Astrocyte (in vitro differentiated cells and primary cell): ENCODE results near the gene COQ8A.

Experiments used
- EZH2 ChIP-seq: IDR thresholded peaks from 2 replicates; pipeline ENCODE4 v1.6.1; 2012; ENCODE audit warnings: mild to moderate bottlenecking, low read length, inconsistent platforms; ENCODE audit not compliant: insufficient read depth
- TF ChIP-seq, protein P1 (sequence below): IDR thresholded peaks from 2 replicates; pipeline ENCODE4 v1.5.1; 2011; ENCODE audit warnings: low read depth, mild to moderate bottlenecking, inconsistent platforms, low read length, moderate library complexity; ENCODE audit not compliant: insufficient read depth

DNA sequence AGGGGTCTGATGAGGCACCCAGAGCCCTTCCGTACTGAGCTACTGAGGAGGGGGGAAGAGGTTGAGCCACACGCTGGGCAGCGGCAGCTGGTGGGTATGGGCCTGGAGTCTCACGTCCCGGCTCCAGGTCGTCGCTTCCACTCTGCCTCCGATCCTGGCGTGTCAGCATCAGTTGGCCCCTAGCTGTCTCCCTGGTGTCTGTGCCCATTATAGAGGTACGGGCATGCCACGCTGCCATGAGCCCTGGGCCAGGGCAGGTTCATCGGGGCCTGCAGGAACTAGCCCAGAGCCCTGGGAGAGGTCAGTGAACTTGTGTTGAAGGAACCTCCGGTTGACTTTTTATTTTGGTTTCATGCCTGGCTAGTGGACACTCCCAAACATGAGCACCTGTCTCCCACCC lies 18.2 kb downstream of the COQ8A start:
- TF ChIP-seq EZH2, result no peak
- TF ChIP-seq, protein P1, sequence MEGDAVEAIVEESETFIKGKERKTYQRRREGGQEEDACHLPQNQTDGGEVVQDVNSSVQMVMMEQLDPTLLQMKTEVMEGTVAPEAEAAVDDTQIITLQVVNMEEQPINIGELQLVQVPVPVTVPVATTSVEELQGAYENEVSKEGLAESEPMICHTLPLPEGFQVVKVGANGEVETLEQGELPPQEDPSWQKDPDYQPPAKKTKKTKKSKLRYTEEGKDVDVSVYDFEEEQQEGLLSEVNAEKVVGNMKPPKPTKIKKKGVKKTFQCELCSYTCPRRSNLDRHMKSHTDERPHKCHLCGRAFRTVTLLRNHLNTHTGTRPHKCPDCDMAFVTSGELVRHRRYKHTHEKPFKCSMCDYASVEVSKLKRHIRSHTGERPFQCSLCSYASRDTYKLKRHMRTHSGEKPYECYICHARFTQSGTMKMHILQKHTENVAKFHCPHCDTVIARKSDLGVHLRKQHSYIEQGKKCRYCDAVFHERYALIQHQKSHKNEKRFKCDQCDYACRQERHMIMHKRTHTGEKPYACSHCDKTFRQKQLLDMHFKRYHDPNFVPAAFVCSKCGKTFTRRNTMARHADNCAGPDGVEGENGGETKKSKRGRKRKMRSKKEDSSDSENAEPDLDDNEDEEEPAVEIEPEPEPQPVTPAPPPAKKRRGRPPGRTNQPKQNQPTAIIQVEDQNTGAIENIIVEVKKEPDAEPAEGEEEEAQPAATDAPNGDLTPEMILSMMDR, result no peak
